K562 (cell line): ENCODE data around the gene FILIP1L. TPM values are rescaled to one million over a fixed set of nuclear protein-coding genes. Genes with fewer than 3 reads are reported as not detected.

Experiments used
- polyA plus RNA-seq, 8 experiments: library from polyadenylated mRNA; depleted of rRNA in 4 of 8; stranded (reverse) in 5 of 8; unstranded in 3 of 8; fragments of >200 nt; fragmentation: Nextera tagmentation in 2 of 8; fragmentation: Illumina TruSeq in 1 of 8; extraction: Ambion mirVana in 2 of 8; extraction: Trizol in 1 of 8; gene quantifications; 2 replicates each; pipeline versions ENCODE4 v1.2.1 to v1.2.3, GENCODE V29; 2011 to 2014; ENCODE audit warnings: inconsistent platforms in 1 of 8, missing spikeins in 1 of 8
- total RNA-seq, 7 experiments: library from RNA; depleted of rRNA in 6 of 7; stranded (reverse); fragments of >200 nt in 6 of 7; fragmentation: Illumina TruSeq in 2 of 7; extraction: Trizol in 2 of 7; gene quantifications; 2 replicates each; pipeline versions ENCODE4 v1.2.1 to v1.2.3, GENCODE V29; 2011 to 2021; ENCODE audit warnings: low replicate concordance in 1 of 7
- TF ChIP-seq, protein P1 (sequence below), 2 experiments: fragments of 450-650 bp; formaldehyde crosslinking in 1 of 2; IDR thresholded peaks; 2 replicates each; pipeline versions ENCODE4 v1.4.0 to v1.6.1; 2014 to 2020; ENCODE audit warnings: mild to moderate bottlenecking in 2 of 2, borderline replicate concordance in 1 of 2, low read depth in 1 of 2

The FILIP1L gene
- total and polyA plus RNA-seq, 9 of the 15 experiments (the other 6 are each of a cell fraction or from before 2014, with no cell fraction given): 0.50 to 2.1 (median 1.1) TPM

DNA sequence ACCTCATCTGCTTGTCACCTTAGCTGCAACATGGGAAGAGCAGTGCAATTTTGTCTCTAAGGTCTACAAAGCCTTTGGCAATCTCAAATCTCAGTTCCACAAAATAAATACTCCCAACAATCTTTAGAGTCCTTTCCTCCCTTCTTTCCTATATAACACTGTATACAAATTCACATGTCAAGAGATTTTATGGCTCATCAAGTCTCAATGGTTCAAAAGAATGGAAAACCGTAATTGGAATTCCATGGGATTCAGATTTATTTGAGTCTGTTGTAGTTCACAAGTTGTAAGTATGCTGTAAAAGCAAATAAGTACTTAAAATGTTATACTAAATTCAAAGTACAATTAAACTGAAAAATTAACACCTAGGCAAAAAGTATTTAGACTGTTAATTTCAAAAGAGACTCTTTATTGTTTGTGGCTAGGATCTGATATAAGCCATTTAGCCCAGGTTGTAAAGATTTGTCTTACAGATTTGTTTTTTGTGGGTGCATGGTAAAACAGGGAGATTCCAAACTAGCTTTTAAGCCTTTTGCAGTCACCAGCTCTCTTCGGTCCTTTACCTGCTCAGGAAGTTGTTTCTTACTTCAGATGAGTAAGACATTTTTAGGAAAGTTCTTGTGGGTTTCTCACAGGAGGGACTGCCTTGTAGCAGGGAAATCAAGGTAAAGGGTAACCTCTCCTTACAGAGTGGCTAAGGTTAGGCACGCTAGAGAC, 246.5 kb downstream of the FILIP1L start (continued):
- TF ChIP-seq, protein P1, sequence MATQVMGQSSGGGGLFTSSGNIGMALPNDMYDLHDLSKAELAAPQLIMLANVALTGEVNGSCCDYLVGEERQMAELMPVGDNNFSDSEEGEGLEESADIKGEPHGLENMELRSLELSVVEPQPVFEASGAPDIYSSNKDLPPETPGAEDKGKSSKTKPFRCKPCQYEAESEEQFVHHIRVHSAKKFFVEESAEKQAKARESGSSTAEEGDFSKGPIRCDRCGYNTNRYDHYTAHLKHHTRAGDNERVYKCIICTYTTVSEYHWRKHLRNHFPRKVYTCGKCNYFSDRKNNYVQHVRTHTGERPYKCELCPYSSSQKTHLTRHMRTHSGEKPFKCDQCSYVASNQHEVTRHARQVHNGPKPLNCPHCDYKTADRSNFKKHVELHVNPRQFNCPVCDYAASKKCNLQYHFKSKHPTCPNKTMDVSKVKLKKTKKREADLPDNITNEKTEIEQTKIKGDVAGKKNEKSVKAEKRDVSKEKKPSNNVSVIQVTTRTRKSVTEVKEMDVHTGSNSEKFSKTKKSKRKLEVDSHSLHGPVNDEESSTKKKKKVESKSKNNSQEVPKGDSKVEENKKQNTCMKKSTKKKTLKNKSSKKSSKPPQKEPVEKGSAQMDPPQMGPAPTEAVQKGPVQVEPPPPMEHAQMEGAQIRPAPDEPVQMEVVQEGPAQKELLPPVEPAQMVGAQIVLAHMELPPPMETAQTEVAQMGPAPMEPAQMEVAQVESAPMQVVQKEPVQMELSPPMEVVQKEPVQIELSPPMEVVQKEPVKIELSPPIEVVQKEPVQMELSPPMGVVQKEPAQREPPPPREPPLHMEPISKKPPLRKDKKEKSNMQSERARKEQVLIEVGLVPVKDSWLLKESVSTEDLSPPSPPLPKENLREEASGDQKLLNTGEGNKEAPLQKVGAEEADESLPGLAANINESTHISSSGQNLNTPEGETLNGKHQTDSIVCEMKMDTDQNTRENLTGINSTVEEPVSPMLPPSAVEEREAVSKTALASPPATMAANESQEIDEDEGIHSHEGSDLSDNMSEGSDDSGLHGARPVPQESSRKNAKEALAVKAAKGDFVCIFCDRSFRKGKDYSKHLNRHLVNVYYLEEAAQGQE (IDR thresholded peaks at IDR 0.05; ENCODE audit: borderline replicate concordance): no peak
- TF ChIP-seq, protein P1 (CRISPR knock-in tag; IDR thresholded peaks at IDR 0.05; ENCODE audit: low read depth): no peak
